GM18517 (cell line): Measurements from ENCODE around the gene POGK.

ENCODE experiments used
- ATAC-seq: cut with Tn5 transposase; IDR thresholded peaks from one replicate; pipeline ENCODE4 v1.9.1; 2021; ENCODE audit warnings: mild to moderate bottlenecking, moderate library complexity; ENCODE audit not compliant: unreplicated experiment

Gene POGK

GRCh38 chr1:166900987-166901386 is 61.7 kb downstream of the POGK start:
- ATAC-seq, result no peak

DNA sequence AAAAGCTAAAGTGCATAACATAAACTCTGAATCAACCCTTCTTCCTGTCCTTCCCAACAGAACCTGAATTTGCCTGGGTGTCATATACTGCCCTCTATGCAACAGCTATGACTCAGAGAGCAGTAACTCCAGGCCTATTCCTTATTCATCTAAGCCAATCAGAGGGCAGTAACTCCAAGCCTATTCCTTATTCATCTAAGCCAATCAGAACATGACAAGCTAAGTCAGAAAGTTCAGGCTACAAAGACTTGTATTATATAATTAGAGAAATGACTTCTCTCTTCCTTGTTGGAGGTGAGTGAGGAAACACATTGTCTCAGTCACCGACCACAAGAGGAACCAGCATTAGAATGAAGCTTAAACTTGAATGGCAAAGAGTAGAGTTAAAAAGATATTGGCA is 63.0 kb downstream of the POGK start:
- no peak for ATAC-seq

DNA sequence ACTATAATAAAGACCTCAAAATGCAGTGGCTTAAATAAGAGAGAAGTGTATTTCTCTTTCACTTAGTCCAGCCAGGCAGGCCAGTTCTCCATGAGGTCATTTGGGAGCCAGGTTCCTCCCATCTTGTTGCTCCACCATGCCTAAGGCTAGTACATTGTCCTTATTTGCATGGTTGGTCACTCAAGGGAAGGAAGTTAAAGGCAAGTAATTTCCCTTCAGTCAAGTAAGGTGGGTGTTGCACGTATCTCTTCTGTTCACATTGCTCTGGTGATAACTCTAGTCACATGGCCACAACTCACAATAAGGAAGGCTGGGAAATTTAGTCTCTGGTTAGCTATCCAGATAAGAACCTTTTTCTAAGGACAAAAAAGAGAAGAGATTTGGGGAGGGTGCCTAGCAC is 64.0 kb downstream of the POGK start:
- no peak for ATAC-seq

DNA sequence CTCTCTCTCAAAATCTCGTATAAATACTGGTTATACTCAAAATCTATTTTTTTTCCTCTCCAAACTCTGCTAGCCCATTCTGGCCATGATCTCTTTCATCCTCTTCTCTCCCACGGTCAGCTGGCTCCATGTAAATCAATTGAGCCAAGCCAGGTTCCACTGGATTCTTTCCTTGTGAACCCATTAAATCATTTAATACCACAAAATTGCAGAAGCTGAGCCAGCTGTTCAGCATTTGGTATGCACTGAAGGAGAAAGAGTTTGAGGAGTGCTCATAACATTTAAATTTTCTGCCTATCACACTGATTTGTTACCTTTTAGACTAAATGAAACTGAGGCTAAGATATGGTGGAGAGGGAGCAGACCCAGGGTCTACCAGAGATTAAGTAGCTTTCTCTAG is 65.9 kb downstream of the POGK start:
- ATAC-seq, result no peak

DNA sequence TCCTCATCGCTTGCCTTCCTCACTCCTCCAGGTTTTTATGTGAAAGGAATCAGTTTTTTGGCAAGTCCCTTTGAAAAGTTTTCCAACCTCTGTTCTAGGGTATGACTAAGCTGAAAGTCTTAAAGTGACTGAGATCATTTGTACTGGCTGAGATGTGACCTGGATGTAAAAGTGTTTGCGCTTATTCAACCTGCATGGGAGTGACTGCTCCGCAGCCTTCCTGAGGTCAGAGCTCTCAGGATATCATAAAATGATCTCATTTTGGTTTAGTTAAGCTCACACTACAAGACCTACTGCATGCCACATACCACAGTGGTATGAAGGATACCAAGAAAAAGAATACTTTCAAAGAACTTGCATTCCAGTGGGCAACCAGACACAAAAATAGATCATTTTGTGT is 66.6 kb downstream of the POGK start:
- no peak for ATAC-seq
